ENCODE data around the gene CDC25C. TPM values are rescaled to one million over a fixed set of nuclear protein-coding genes. Genes with fewer than 3 reads are reported as not detected.

The CDC25C gene
- polyA plus RNA-seq, 2 of the 4 experiments (the other 2 are of a cell fraction), result 12.6 to 19.3 TPM

GRCh38 chr5:138331449-138332368 lies at the start of gene CDC25C (continued):
- TF ChIP-seq RNF2 (IDR thresholded peaks at IDR 0.05; ENCODE audit: borderline replicate concordance, low read depth) (no peak), SMC3 (IDR thresholded peaks at IDR 0.05) (no peak), HOXA7 (CRISPR knock-in tag; IDR thresholded peaks at IDR 0.05) (no peak), ZFP36 (IDR thresholded peaks at IDR 0.05; ENCODE audit: borderline replicate concordance, partially characterized antibody) (no peak), RARB (CRISPR knock-in tag; IDR thresholded peaks at IDR 0.05) (no peak), POLR2AphosphoS2 (conservative IDR thresholded peaks at IDR 0.05; ENCODE audit: low read length) (no peak), CHD4 (IDR thresholded peaks at IDR 0.05; ENCODE audit: borderline replicate concordance) (no peak), NPAS2 (CRISPR knock-in tag; IDR thresholded peaks at IDR 0.05; ENCODE audit: borderline replicate concordance) (no peak), ZSCAN20 (CRISPR knock-in tag; IDR thresholded peaks at IDR 0.05) (no peak), SREBF2 (IDR thresholded peaks at IDR 0.05) (no peak), MAZ (IDR thresholded peaks at IDR 0.05; ENCODE audit: borderline replicate concordance, low read depth, low read length) (no peak), ZNF302 (CRISPR knock-in tag; IDR thresholded peaks at IDR 0.05) (no peak), EHF (CRISPR knock-in tag; IDR thresholded peaks at IDR 0.05) (no peak), FOSB (CRISPR knock-in tag; IDR thresholded peaks at IDR 0.05) (no peak), RCOR1 (IDR thresholded peaks at IDR 0.05; ENCODE audit: low read depth, low read length) (no peak)

- H3K9me3 ChIP-seq, result no peaks in the 10 kb centered on the region
- 88% methylated on average over 5 of the region's 5 CpGs for WGBS (ENCODE audit: missing lambda C conversion rate)
- CTCF ChIA-PET, result interaction anchor here (5.5 kb wide), 1 partner anchor 19 kb away, joined by 67 read pairs; the partner anchor contains the start of gene KDM3B
- POLR2A ChIA-PET, result interaction anchor here (1.0 to 1.2 kb wide), 2 partner anchors 20 to 35 kb away, joined by 4 read pairs; partner anchors contain the start of genes FAM53C and KDM3B
- H3K4me1 ChIP-seq, result no peaks in the 10 kb centered on the region
- no peak for FAIRE-seq
- no peak for ATAC-seq
- TF ChIP-seq POLR2A (IDR thresholded peaks at IDR 0.05; ENCODE audit: low read length) (no peak), CHD2 (IDR thresholded peaks at IDR 0.05; ENCODE audit: low read length, partially characterized antibody) (no peak)
- H3K4me3 ChIP-seq, result no peak overlapping the region
- H3K27ac ChIP-seq, result no peak overlapping the region
- no peak for DNase-seq (ENCODE audit: low read depth in 1 of 2, low spot score in 1 of 2)
- H3K4me2 ChIP-seq, result no peak overlapping the region
Observed at GRCh38 chr5:138372653-138373052, 41.0 kb upstream of the CDC25C start.

DNA sequence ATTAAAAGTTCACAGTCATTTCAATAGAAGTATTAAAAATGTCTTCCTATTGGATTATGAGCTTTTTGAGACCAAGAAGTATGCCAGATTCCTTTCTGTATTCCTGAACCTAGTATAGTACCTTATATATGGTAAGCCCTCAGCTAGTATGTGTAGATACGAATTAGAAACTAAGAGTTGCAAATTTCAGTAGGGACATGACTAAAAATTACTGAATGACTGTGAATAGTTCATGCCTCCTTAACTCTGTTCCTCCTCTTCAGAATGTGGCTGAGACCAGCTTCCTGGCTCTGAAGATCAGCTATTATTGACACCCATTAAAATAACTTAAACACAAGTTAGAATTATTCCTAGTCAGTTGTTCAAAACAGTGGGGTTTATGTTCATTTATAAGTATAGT lies 40.6 kb upstream of the CDC25C start:
- Histone ChIP-seq H3K27ac (no peak overlapping the region), H3K4me3 (no peak overlapping the region), H3K4me2 (no peak overlapping the region), H3K9me3 (no peaks in the 10 kb centered on the region), H3K4me1 (no peaks in the 10 kb centered on the region)
- 84% methylated on average over 1 of the region's 1 CpG for WGBS (ENCODE audit: missing lambda C conversion rate)
- ChIA-PET POLR2A (interaction anchor here (1.0 to 1.2 kb wide), 2 partner anchors 20 to 34 kb away, joined by 4 read pairs; partner anchors contain the start of genes FAM53C and KDM3B), CTCF (interaction anchor here (0.6 to 5.5 kb wide), 2 partner anchors 19 to 144 kb away, joined by 4 to 67 read pairs; partner anchors contain the start of gene KDM3B)
- no peak for DNase-seq (ENCODE audit: low read depth in 1 of 2, low spot score in 1 of 2)
- no peak for TF ChIP-seq KDM5A (IDR thresholded peaks at IDR 0.05)
- no peak for TF ChIP-seq HOXA7 (CRISPR knock-in tag; IDR thresholded peaks at IDR 0.05)
- TF ChIP-seq NPAS2 (CRISPR knock-in tag; IDR thresholded peaks at IDR 0.05; ENCODE audit: borderline replicate concordance), result no peak
- TF ChIP-seq CEBPB (IDR thresholded peaks at IDR 0.05), result no peak
- TF ChIP-seq EHMT2 (IDR thresholded peaks at IDR 0.05; ENCODE audit: low read depth), result no peak
- TF ChIP-seq, protein P1, sequence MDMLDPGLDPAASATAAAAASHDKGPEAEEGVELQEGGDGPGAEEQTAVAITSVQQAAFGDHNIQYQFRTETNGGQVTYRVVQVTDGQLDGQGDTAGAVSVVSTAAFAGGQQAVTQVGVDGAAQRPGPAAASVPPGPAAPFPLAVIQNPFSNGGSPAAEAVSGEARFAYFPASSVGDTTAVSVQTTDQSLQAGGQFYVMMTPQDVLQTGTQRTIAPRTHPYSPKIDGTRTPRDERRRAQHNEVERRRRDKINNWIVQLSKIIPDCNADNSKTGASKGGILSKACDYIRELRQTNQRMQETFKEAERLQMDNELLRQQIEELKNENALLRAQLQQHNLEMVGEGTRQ (IDR thresholded peaks at IDR 0.05), result no peak
- TF ChIP-seq RNF2 (IDR thresholded peaks at IDR 0.05; ENCODE audit: borderline replicate concordance, low read depth), result no peak
- ATAC-seq, result no peak
- no peak for FAIRE-seq

Measured in A549 (cell line).